H1 (cell line): ENCODE data around the gene KIAA1328. TPM values are rescaled to one million over a fixed set of nuclear protein-coding genes. Genes with fewer than 3 reads are reported as not detected.

Experiments
- BCL11A ChIP-seq, 2 experiments: IDR thresholded peaks; one replicate each; pipeline ENCODE4 v1.6.1; 2011; ENCODE audit warnings: low read depth in 2 of 2, low read length in 2 of 2, mild to moderate bottlenecking in 2 of 2
- CHD7 ChIP-seq: fragments of 300-600 bp; sonication (generic); IDR thresholded peaks from 2 replicates; pipeline ENCODE4 v1.7.1; 2012; ENCODE audit warnings: low read length, moderate library complexity, mild to moderate bottlenecking, inconsistent platforms; ENCODE audit not compliant: insufficient replicate concordance
- JUND ChIP-seq: IDR thresholded peaks from 2 replicates; pipeline ENCODE4 v1.6.1; 2011; ENCODE audit warnings: mild to moderate bottlenecking, improper control_type of control experiment, low read length
- SP2 ChIP-seq: IDR thresholded peaks from 2 replicates; pipeline ENCODE4 v1.6.1; 2012; ENCODE audit warnings: mild to moderate bottlenecking, low read length, inconsistent platforms
- polyA plus RNA-seq, 7 experiments: library from polyadenylated mRNA; depleted of rRNA in 3 of 7; stranded (reverse) in 5 of 7; unstranded in 2 of 7; fragments of >200 nt in 5 of 7; fragments of 200-250 nt in 2 of 7; gene quantifications; 1 replicate in 5 of 7; 2 replicates in 1 of 7; 4 replicates in 1 of 7; pipeline versions ENCODE4 v1.2.1 to v1.2.3, GENCODE V29; 2011 to 2013; ENCODE audit warnings: missing spikeins in 2 of 7, mixed read lengths in 2 of 7
- total RNA-seq: library from RNA; stranded (reverse); fragmentation: NEBNext Ultra II Directional; extraction: Animal tissue kit (Norgen Biotek cat#: 25700); gene quantifications from 2 replicates; pipeline ENCODE4 v1.2.1, GENCODE V29; 2021
- TF ChIP-seq, protein P1 (sequence below): IDR thresholded peaks from 2 replicates; pipeline ENCODE4 v1.6.1; 2011; ENCODE audit warnings: low read length, improper control_type of control experiment

Gene KIAA1328
- total and polyA plus RNA-seq, 2 of the 8 experiments (the other 6 are each of a cell fraction or from before 2014, with no cell fraction given): 2.6 to 5.7 TPM

DNA sequence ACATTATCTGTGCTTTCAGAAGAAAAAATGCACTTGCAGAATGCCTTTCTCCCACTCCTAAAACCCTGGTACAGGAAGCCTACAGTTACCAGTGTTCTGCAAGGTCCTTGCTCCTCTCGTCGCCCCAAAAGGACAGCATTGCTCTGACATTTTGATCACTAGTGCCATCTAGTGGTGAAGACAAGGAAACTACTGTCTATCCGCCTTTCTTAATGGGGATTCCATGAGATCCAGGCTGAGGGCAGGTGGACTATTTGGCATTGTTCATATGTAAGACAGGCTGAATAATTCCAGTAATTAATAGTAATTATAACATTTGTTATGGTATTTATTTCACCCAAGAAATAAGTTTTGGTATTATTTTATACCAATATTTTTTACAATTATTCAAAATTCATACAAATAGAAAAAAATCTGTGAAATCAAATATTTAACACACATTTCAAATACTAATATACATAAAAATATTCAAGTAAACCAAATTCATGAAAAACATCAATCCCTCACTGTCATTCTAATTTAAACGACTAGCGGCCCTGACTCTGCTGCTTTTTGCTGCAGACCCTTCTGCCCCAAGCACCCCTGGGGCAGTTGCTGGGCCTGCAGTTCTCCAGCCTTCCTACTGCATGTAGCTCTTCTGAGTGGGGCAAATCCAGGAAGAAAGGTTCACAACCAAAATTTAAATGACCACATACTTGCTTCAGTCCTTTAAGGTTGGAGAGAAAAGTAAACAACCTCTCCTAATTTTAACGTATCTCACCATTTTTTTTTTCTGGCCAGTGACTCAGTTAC, 19.1 kb upstream of the KIAA1328 start (continued):
- TF ChIP-seq CHD7 (no peak), BCL11A (IDR thresholded peaks at IDR 0.05; ENCODE audit: low read depth in 2 of 2, low read length in 2 of 2) (no peak), JUND (no peak), SP2 (no peak)
- TF ChIP-seq, protein P1, sequence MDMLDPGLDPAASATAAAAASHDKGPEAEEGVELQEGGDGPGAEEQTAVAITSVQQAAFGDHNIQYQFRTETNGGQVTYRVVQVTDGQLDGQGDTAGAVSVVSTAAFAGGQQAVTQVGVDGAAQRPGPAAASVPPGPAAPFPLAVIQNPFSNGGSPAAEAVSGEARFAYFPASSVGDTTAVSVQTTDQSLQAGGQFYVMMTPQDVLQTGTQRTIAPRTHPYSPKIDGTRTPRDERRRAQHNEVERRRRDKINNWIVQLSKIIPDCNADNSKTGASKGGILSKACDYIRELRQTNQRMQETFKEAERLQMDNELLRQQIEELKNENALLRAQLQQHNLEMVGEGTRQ: no peak
